GM19455 (cell line): ENCODE results near the gene WDFY4.

Experiments used
- ATAC-seq: cut with Tn5 transposase; IDR thresholded peaks from one replicate; pipeline ENCODE4 v1.9.1; 2021; ENCODE audit not compliant: unreplicated experiment

Gene WDFY4

DNA sequence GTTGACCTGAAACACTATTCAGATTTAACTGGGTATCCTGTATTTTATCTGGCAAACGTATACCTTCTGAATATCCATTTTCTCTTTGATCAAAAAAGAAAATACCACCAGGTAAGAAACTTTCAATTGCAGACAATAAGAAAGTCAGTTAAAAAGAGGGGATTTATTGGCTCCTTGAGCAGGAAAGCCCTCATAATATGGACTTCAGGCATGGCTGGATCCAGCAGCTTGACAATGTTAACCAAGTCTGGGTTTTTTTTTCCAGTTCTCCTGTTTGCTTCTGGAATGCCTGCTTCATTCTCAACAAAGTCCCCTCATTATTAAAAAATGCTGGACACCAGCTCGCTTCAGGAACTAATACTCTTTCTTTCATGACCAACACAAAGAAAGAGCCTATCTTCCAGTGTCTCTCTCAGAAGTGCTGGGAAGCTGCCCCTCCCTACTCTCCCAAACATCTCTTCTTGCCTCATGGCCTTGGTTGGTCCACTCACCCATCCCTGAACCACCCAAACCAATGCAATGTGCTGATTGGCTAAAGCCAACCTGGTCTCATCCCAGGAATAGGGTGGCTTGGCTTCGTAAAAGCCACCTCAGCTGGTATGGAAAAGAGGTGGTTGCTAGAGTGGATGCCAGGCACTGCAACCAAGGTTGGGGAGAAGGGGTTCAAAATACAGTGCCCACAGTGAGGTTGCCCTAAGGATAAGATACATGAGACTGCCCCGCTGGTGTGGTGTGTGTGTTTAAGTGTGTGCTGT lies 30.6 kb upstream of the WDFY4 start:
- ATAC-seq, result no peak

GRCh38 chr10:48655411-48656240 lies 29.0 kb upstream of the WDFY4 start:
- ATAC-seq, result peak; percentile 23

DNA sequence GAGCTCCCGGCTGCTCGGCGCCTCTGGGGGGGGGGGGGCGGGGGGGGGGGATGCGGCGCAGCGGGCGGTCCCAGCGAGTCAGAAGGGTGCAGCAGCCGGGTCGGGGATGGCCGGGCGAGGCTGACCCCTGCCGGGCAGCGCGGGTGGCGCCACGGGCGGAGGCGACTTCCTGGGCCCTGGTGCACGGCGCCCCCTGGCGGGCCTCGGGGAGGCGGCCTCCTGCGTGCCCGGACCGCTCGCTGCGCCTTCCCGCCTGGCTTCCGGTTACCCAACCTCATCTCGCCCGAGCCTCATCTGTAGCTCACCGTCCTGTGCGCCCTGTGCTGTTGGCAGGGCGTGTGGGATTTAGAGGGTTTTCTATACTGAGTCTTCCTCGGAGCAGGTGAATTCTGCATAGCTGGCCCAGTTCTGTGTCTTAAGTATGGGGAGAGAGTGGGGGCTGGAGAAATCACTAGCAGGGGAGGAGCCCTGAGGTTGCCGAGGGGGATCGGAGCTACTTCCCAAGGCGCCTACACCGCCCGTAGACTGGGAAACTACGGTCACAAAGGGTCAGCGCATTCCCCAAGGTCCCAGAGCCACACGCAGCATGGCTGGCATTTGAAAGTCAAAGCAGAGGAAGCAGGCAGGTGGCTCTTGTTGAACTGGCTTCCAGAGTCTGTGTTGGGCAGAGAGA lies 28.3 kb upstream of the WDFY4 start:
- peak; percentile 84 for ATAC-seq

DNA sequence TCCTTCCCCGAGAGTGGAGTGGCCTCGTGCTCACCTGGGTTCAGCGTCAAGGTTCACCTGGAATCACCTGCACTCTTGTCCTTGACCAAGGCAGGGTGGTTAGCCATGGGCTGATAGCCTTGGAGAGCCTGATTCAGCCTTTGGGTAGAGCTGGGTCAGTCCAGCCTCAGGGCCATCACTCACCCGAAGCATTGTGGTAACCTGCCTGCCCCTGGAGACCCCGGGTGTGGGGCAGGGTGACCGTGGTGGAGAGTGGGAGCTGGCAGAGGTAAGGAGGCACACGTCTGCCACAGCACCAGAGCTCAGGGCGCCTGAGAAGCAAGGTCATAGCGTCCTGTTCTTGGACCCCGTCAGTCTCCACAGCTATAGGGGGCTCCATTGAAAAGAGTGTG lies 27.8 kb upstream of the WDFY4 start:
- ATAC-seq, result no peak

GRCh38 chr10:48657416-48657815 lies 27.3 kb upstream of the WDFY4 start:
- no peak for ATAC-seq

DNA sequence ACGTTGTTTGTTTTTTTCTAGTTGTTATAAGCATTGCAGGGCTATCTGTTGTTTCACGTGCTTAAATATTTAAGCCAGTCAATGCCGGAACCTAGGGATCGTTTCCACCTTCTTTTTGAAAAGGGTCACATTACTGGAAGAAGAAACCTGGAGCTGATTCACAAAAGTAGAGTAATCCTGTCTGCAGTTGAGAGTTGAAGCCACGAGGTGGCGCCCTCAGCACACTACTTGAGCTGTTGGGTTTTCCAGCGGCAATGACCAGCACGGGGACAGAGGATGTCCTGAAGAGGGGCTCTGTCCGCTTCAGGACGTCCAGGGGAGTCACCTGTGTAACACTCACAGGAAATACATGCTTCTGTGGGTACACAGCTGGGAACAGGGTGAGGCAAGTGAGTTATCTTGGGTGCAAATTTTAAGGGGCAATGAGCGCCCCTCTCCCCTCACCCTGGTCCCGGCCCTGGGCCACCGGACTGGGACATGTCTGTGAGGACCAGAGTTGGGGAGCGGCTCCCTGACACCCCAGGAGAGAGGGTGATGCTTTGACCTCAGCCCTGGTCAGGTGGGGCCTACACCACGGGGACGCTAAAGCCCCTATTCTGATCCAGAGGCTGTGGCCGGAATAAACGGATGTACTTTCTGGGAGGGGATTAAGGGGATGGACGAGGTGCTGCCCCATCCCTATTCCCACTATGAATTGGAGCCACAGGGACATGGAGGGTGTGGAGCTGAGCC lies 26.3 kb upstream of the WDFY4 start:
- no peak for ATAC-seq

- no peak for ATAC-seq
Observed at GRCh38 chr10:48658975-48659269, 25.8 kb upstream of the WDFY4 start.

- ATAC-seq, result no peak
Observed at GRCh38 chr10:48659790-48660189, 24.9 kb upstream of the WDFY4 start.

DNA sequence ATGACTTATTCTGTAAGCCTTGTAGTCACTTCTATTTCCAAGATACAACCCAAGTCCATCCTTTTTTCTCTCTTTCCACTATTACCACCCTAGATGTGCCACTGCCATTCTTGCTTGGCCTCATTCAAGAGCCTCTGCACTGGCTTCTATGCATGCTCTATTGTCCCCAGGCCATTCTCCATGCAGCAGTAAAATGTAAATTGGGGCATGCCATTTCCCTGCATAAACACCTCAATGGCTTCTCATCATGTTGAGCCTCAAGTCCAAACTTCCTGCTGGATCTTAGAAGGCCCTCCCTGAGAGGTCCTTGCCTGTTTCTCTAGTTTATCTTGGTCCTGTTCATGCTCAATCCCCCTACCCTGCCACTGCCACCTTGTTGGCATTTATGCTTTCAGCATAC lies 23.2 kb upstream of the WDFY4 start:
- no peak for ATAC-seq

DNA sequence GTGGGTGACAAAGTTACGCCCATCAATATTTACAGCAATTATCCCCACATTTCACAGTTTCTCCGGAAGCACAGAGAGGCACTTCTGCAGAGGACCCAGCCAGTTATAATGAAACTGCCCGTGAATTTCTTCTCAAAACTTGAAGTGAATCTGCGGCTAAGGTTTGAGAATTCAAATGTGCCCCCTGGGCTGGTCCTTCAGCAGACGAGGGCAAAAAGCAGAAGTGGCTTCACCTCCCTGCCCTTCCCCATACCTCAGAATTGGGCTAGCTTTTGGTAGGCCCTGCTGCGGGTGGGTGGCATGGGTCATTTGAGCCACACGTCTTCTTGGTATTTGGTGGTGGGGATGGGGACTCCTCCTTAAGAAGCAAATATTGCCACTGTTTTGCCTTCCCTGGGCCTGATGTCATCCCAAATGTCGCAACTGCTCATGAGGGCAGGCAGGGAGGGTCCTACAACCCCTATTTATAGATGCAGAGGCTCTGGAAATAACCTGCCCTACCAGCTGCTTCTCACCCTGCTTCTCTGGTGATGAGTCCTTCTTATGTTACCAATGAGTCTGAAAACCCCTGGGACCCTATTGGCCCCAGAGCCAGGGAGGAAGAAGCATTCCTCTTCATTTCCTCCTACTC lies 16.6 kb upstream of the WDFY4 start:
- peak; percentile 32 for ATAC-seq

DNA sequence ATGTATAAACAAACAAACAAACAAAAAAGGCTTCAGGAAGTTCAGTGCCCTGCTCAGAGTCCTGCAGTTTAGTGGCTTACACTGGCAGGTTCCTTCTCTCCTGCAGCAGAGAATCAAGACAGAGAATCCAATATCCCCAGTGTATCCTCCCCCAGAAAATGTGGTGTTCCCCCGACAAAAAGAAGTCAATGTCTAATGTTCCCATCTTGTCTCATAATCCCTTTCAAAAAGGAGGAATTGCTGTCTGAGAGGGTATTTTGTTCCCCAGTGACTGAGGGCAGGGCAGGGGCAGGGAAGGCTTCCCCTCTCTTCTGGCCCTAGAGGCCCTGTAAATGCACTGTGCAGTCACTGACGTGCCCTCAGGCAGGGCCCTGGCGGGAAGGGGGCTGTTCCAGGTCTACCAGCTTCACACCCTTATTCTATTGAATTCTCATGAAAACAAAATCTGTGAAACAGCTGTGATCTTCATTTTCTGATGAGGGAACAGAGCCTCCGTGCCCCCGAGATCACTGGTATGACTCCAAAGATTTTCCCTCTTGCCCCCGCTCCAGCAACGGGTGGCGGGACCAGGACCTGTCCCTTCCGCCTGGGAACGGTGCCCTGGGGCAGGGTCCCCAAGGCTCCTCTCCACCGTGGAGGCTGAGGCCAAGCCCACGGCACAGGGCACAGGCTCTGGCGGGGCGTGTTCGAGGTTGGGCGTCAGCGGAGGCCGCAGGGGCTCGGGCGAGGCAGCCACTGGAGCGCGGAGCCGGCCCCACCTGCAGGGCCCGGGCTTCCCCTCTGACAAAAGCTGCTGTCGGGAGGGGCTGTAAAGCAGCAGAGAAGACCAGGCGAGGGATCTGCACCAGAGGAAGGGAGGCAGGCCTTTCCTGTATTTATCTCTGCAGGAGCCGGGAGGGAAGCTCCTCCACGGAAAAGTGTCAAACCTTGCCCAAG lies 13.4 kb upstream of the WDFY4 start:
- peak; percentile 69 for ATAC-seq

DNA sequence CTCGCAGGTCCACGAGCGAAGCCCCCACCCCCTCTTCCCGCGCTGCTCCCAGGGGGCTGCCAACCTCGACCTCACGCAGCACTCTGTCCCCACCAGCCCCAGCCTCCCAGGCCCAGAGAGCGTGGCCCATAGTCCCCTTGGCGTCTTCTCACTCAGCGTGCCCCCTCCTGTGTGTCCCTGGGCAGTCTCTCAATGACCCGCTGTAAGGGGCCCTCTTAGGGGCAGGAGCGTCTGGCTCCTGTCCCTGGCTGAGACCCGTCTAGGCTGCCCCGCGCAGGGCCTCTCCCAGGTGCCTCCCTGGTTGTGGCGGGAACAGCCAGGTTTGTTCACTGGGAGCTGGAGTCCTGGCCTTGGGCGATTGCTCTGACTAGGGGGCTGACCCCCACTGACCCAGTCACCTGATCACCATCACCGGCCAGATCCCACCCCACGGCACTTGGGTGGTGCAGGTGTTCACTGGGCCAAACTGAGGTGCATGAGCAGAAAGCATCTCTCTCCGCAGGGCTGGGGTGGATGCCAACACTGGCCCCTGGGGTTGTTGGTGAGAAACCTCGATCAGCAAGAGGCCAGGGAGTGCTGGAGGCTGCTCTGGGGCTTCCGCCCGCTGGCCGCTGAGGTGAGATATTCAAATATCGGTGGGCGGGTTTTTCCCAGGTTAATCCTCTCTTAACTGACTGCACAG lies 12.6 kb upstream of the WDFY4 start:
- ATAC-seq, result peak; percentile 35

- peak; percentile 3 for ATAC-seq
Observed at GRCh38 chr10:48672596-48673265, 11.9 kb upstream of the WDFY4 start.

DNA sequence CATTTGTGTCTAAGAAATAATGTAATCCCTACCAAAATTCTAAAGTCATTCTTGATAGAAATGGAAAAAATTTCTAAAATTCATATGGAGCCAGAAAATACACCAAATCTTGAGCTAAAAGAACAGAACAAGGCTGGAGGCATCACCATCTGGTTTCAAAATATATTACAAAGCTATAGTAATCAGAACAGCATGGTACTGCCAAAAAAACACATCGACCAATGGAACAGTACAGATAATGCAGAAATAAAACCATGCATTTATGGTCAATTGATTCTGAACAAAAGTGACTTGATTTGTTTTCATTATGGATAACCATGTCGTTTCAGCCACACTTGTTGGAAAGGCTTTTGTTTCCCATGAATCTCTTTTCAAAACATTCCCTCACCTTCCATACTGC lies 7.0 kb upstream of the WDFY4 start:
- no peak for ATAC-seq

- ATAC-seq, result peak; percentile 59
Observed at GRCh38 chr10:48678041-48678440, 6.6 kb upstream of the WDFY4 start.

DNA sequence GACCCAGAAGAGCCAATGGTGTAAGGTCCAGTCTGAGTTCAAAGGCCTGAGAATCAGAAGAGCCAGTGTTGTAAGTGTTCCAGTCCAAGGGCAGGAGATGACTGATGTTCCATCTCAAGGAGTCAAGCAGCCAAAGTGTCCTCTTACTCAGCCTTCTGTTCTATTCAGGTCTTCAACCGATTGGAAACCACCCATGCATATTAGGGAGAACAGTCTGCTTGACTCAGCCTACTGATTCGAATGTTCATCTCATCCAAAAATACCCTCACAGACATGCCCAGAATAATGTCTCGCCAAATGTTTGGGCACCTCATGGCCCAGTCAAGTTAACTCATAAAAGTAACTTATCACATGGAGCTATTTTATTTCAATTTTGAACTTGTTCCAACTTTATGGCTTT lies 2.9 kb upstream of the WDFY4 start:
- no peak for ATAC-seq

GRCh38 chr10:48682265-48682664 lies 2.4 kb upstream of the WDFY4 start:
- no peak for ATAC-seq

DNA sequence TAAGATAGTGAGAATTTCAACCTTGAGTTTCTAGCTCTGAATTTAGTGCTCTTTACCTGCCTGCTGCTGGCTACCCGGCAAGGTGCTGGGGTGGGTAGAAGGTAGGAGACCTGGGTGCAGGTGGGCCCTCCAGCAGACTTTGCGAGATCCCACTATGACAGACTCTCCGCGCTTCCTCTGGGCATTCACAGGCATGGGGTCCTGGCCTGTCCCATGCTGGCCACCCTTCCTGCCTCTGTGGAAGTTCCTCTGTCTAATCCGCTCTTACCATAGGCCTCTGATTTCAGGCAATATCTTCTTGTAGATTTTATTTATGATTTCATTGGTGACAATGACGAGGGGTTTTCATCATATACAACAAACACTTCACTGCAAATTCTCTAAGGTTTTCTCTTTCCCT lies 1.2 kb upstream of the WDFY4 start:
- no peak for ATAC-seq

DNA sequence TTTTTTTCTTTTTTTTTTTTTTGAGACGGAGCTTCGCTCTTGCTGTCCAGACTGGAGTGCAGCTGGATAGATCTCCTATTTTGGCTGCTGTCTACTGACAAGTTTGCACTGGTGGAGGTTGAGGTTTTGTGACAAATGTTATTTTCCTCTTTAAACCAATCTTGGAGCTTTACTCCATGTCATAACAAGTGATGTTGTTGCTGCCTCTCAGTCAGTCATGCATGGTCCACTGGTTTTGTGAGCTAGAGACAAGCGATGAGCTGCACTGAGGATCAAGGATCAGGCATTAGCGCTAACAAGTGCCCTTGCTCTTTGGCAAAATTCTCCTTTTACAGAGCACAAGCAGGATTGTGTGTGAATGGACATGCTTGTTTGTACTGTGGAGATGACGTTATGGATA lies 805 bp upstream of the WDFY4 start:
- ATAC-seq, result no peak
